HG02588 (cell line): ENCODE measurements around the gene TFEB.

Source experiments
- ATAC-seq: cut with Tn5 transposase; IDR thresholded peaks from one replicate; pipeline ENCODE4 v1.9.1; 2021; ENCODE audit warnings: mild to moderate bottlenecking, moderate library complexity; ENCODE audit not compliant: unreplicated experiment

TFEB gene

DNA sequence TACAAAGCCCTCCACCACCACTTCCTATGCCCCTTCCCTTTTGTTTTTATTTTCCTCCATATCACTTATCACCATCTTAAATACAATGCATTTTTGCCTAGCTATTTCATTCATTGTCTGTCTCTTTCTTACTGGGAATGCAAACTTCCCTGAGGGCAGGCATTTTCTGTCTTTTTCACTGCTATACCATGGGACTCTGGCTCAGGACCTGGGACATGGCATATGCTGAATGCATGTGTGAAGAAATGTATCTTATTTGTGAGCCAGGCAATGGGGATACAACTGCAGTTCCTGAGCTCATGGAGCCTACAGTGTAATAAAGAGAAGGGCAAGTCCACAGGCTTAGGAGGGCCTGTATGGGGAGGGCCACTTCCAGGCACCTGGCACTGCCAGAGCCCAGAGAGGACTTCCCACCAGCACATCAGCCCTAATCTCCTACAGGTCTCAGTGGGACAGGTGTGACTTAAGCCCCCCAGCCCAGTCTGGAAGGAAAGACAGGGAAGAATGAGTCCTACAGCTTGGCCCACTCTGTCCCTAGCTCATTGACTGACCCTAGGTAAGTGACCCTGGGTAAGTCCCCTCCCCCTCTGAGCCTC lies 43.2 kb downstream of the TFEB start:
- no peak for ATAC-seq

DNA sequence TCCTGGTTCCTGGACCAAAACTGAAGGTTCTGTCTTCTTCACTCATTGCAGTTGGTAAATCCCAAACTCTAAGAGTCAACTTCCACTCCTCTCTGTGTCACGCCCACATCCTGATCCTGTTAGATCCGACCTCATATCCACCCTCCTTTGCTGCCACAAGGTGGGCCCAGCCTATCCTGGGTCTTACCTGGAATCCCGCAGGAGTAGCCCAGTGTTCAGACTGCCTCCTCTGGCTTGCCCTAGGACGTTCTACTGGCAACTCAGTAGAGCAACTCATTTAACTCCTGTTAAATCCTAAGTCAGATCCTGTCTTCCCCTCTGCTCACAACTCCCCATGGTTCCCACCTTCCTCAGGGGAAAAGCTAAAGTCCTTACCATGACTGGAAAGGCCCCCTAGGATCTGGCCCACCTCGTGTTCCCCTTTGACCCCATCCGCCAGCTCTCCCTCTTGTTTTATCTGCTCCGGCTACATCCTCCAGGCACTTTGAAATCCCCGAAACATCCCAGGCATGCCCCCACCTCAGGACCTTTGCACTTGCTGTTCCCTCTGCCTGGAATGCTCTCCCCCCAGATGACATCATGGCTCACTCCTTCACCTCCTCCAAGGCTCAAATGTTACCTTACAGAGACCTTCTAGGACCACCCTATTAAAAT lies 43.9 kb downstream of the TFEB start:
- no peak for ATAC-seq

DNA sequence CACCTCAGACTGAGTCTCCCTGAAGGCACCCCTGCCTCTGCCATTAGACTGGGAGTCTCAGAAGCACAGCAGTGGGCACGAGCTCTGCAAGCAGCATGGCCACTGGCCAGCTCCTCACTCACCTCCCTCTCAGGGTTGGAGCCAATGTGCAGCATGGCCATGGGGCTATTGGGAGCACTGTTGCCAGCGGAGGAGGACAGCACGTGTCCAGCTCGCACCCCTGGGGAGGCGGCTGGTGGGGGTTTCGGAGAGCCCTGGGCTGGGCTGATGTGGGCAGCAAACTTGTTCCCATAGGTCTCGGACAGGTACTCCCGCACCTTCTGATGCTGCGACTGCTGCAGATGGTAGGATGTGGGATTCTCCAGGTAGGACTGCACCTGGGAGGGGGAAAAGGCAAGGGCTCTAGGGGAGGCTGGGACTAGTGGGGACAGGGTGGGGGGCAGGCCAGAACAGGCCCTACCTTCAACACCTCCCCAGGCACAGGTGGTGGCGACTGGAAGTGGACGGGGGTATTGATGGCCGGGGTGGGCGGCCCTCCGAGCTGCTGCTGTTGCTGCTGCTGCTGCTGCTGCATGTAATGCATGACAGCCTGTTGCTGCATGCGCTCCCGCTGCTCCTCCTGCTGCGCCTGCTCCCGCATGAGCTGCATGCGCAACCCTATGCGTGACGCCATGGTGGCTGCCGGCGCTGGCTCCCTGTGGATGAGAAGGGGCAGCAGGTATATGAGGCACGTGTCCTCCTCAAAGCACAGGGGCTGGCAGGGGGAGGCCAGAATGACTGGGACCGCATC lies 44.7 kb downstream of the TFEB start:
- ATAC-seq, result no peak

DNA sequence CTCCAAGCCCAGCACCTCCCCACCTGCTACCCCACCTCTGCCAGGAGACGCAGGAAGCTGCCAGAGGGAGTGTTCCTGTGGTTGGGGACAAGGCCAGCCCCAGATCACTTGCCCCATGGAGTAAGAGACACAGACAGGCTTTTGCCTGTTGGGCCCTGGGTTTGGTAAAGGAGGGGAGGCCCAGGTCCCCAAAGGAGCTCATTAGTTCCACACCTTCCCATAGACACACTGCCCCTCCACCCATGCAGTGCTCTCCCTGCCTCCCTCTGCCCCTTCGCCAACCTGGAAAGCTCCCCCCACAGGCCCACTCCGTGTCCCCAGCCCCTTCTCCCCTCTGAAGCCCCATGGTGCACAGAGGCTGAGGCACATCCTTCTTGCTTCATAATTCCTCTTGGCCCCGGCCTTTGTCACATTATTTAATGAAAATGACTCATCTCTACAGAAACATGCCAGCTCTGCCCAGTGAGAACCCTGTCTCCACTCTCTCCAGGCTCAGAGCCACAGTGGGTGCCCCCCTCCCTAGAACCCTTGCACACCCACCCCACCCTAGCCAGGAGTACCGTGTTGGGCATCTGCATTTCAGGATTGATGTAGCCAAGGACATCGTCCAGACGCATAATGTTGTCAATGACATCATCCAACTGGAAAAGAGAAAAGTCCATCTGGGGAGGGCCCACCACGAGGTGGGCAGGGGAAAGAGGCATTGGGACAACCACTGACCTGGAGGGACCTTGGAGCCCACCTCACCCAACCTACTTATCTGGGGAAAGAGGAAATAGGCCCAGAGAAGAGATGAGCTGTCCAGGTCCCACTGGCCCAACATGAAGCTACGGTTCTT lies 46.0 kb downstream of the TFEB start:
- ATAC-seq, result no peak

DNA sequence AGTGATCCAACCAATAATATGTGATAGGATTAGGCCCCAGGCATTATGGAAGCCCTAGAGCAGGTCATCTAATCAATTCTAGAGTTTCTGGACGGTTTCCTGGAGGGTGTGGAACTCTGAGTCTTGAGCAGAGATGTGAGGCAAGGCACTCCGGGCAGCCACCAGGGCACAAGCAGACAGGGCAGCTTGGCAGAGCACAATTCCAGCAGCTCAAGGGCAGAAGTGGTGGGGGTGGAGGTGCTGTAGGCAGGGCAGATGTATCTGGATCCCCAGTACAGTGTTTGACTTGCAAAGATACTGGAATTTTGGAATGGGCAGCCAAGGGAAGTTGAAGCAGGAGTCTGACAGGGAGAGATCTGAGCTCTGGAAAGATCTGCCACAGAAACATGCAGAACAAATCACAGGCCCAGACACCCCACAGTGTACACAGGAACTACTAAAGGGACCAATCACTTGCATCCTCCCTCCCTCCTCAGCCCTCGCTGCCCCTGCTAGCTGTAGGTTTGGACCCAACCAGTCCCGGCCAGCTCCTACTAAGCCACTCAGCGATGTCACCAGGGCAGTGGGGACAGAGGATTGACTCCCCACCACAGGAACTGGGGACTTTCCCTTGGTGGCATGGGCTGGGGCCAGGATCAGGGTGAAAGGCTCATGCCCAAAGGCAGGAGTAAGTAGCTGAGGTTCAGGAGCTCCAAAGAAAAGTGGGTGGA lies 47.0 kb downstream of the TFEB start:
- ATAC-seq, result no peak

DNA sequence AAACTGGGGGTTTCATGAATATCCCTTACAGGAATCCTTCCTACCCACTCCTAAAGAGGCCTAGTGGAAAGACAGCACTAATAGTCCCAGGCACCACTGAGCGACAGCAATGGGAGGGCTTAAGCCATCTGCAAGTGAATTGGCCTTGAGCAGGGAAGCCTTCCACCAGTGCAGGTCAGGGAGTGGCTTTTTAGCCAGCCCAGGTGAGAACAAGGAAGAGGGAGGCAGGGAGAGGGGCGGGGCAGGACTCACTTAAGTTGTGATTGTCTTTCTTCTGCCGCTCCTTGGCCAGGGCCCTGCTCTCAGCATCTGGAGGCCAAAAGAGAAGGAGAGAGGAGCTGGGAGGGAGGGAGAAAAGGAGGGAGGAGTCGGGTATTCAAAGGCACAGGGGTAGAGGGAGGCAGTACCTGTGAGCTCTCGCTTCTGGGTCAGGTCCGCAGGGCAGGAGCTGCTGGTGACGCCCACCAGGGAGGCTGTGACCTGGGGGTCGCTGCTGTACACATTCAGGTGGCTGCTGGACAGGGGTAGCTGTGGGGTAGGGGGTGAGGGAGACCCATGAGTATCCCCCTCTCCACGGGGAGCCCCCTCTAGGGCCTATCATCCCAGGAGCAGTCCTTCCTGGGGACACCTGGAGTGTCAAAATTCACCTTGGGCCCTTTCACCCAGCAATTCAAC lies 47.8 kb downstream of the TFEB start:
- no peak for ATAC-seq

DNA sequence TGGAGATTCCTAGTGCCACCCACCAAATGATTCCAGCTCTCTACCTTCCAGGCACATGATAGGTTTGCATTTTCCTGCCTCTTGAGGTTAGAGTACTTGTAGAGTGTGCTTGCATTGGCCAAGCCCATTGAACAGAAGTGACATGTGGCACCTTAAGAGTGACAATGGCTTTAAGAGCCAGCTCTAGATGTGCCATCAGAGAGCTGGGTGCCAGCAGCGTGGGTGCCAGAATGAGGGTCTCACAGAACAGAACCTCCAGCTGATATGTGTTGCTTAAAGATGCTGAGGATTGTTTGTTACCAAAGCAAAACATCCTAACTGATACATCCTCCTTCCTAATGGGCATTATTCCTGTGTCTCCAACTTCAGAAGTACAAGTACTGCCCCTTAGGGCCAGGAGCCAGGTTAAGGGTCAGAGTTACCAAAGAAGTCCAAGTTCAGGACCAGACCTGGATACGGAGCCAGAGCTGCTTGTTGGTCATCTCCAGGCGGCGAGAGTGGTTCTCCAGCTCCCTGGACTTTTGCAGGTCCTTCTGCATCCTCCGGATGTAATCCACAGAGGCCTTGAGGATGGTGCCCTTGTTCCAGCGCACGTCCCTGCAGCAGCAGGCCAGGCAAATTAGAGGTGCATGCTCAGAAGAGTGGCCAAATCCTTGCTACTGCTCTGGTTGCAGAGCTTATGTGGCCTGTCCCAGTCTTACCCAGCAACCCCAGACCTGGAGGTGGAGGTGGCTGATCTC lies 49.6 kb downstream of the TFEB start:
- ATAC-seq, result no peak

DNA sequence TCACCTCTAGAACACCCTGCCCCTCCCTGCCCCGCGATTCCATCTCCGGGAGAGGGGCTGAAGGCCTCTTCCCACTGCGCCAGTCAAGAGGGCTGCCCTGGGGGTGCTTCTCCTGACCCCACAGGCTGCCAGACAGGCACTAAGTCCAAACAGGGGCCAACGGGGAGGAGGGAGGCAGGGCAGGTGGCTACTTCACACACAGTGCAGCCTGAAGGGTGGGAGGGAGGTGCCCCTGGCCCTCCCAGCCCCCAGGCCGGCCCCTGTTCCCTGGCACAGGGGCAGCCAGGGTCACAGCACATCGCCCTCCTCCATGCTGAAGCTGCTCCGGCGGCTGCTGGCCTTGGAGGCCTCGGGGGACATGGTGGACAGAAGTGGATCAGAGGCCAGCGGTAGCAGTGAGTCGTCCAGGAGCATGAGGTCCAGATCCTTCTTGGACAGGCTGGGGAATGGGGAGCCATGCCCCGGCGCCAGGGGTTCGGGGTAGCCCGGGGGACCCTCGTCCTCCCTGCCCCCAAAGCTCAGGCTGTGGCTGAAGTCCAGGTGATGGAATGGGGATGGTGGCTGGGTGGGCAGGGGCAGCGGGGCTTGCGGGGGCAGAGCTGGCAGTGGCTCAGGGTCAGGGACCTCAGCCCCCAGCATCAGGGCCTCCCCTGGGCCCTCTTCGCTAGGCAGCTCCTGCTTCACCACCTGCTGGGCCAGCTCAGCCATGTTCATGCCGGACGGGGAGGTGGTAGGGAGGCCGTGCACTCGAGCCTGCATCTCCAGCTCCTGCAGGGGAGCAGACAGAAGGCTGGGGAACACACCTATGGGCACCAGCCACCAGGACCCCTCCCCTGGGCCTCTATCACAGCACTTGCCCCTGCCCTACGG lies 50.9 kb downstream of the TFEB start:
- no peak for ATAC-seq

DNA sequence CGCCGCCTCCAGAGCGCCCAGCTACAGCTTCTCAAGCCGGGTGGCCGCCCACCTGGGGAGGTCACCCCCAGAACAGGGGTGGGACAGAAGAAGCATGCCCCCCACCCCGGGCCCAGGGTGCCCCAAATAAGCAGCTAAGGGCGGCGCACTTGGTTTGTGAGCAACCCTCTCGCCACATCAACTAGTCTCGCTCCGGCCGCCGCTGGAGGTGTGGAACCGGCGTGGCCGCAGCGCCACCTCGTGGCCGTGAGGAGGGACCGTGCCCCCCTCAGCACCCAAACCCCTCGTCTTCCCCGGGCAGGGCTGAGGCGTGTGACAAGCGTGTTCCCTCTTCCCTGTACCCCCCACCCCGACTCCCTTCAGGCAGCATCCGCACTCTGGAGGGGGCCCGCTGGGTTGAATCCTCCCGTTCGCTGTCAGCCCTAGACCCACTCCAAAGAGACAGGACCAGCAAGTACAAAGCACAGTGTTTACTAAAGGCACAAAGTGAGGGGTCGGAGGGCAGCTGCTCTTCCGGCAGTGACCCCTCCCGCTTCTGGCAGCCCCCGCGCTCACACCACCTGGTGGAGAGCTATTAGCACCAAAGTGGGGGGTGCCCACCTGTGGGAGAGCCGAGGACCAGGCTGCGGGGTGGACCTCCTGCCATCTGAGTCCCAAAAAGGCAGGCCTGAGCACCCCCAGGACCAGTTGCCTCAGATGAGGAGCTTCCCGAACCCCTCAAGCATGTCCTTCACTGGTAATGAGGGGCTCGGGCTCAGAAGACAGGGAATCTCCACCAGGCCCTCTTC lies 51.7 kb downstream of the TFEB start:
- peak; percentile 59 for ATAC-seq

DNA sequence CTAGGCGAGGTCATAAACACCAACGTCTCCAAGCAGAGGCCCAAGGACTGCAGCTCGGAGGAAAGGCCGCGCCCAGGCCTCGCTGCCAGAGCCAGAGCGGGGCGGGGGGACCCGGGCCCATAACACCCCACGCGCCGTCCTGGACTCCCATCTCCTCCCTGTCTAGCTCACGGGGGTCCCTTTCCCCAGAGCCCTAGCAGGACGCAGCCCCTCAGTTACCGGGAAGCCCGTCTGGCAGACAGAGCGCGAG lies 52.2 kb downstream of the TFEB start:
- no peak for ATAC-seq

DNA sequence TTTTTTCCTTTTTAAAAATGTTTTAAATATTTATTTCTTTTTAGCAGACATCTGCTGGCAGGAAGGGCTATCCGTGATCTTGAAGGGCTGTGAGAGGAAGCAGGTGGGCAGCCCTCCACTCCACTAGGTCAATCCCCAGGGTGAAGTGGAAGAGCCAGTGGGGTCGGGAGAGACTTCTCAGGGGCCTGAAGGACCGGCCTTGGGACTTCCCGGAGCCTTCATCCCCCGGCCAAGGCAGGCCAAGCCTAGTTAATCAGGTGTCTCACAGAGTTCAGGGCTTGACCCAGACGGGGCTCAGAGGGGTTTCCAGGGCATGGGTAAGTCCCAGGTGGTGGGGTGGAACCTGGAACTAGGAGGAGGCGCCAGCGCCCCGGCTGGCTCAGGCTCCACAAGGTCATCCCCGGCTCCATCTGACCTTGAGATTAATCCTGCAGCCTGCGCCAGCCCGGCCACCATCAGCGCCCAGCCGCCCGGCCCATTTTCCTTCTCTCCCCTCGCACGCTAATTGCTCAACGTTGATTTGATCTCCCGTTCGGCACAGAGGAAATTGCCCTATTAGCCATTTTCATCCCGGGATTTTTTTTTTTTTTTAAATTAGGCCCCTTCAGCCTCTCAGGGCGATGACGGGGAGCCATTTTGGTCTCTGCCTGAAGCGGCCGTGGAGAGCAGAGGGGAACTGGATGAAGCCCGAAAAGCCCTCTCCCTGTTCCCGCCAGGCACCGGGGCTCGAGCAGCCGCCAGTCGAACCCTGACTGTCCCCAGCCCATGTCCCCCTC lies 52.7 kb downstream of the TFEB start:
- peak; percentile 12 for ATAC-seq

DNA sequence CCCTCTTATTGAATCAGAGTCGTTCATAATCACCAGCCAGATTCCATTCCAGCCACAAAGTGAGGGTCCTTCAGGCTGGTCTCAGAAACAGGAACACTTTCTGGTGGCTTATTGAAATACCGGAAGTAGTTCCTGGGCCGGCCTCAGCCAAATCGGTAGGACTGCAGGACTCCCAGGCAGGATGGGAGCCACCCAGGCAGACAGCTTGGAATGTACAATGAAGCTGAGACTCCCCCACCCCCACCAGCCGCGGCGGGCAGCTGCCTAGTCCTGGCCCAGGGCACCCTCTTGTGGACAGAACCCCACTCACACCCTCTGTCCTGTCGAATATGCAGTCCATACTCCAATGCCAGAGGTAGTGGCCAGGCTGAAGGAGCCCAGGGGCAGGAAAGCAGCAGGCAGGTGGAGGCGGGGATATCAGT lies 53.3 kb downstream of the TFEB start:
- peak; percentile 68 for ATAC-seq

DNA sequence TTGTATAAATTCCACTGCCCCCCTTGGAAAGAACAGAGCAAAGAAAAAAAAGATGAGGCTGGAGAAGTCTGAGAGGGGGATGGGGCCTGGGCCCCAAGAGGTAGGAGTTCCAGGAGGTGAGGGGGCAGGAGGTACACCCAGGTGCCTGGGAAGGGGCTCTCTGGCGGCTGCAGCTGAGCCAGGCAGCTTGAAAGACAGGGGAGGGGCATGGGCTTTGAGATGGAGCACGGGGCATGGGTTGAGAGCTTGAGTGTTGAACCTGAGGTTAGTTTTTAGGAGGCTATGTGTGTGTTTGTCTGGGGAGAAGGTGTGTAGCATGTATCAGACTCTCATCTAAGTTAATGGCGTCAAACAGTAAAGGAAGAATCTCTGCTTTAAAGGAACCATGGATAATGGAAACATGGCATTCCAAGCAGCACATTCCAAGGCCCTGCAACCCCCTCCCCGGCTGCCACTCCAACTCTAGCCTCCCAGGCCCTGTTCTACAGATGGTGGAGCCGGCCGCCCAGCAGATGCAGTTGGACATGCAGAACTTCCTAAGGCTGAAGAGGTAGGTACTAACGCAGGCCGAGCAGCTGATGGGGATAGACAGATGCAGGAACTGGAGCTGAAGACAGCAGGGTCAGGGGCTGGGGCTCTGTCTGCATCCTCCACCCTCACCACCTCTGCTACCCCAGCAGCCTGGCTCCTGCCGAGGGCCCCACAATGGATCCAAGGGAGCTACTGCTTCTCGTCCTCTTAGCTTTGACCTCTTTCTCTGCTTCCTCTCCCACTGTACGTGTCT lies 55.0 kb downstream of the TFEB start:
- no peak for ATAC-seq

DNA sequence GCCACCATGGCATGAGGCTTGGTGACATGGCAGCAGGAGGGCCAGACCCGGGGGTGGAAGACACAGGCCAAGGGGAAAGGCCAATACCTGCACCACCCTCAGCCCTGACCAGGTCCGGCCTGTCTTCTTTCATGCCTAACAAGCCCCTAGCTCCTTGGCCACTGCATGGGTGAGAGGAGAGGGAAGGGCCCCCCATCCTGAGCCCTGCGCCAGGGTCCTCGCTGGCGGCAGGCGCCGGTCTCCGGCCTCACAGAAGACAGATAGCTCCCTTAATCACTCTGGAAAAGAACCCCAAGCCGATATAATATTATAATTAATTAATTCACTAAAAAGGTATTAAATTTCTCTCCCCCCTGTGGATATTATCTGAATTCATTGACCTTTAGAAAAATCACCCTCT lies 55.7 kb downstream of the TFEB start:
- no peak for ATAC-seq

DNA sequence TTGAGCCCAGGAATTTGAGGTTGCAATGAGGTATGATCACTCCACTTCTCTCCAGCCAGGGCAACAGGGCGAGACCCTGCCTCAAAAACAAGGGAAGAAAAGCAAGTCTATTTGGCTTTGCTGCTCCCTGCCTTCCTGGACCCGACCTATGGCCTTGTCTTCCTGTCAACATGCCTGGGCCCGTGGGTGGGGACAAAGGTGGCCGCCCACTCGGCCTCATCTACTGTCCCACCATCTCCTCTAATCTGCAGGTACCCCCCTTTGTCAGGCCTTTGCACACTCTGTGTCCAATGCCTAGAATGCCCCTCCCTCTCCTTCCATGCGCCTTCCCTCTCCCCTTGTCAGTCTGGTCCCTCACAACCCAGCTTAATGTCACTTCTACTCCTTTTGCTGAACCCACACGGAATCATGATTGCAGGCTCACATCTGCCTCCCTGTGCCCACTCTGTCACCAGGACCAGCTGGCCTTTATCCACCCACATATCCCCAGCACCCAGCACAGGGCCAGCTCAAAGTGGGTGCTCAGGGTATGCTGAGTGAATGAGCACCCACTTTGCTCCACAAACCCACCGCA lies 56.8 kb downstream of the TFEB start:
- ATAC-seq, result no peak
